A549 (cell line): ENCODE results near the gene PIP5K1A. TPM values are rescaled to one million over a fixed set of nuclear protein-coding genes. Genes with fewer than 3 reads are reported as not detected.

Experiments
- ATAC-seq, 2 experiments: fragments of 200-7000 bp in 1 of 2; fragments of >200 bp in 1 of 2; cut with Nextera tagmentation in 1 of 2; cut with Tn5 transposase in 1 of 2; 3 replicates each; pipeline versions ENCODE4 v1.8.0 to v1.9.1; 2018 to 2020; ENCODE audit warnings: mild to moderate bottlenecking in 1 of 2, moderate library complexity in 1 of 2
- CTCF ChIA-PET: fragments of 300-600 bp; sonication (Branson Sonifier 250); formaldehyde crosslinking; extraction: SDS; loops from one replicate; lab custom pipeline; 2021; ENCODE audit warnings: antibody characterized with exemption, inconsistent platforms; lab: Yijun Ruan, JAX
- POLR2A ChIA-PET: fragments of 350-600 bp; formaldehyde crosslinking; extraction: SDS; loops from one replicate; lab custom pipeline; 2021; ENCODE audit warnings: antibody characterized with exemption, inconsistent platforms; lab: Yijun Ruan, JAX
- DNase-seq, 2 experiments: peaks; one replicate each; pipeline versions ENCODE4 v3.0.0 to v3.0.0-alpha.2; 2011 to 2016; ENCODE audit warnings: low read depth in 1 of 2, low spot score in 1 of 2
- FAIRE-seq: peaks from 2 replicates; lab custom pipeline; 2011; peaks lifted over from hg19 to GRCh38; lab: Jason Lieb, UNC
- H3K27ac ChIP-seq, 2 experiments: fragments of >200 bp; sonication (Bioruptor Twin); formaldehyde crosslinking; 3 replicates each; pipeline ENCODE4 v1.5.1; 2016 to 2017
- H3K4me1 ChIP-seq: fragments of >200 bp; sonication (Bioruptor Twin); formaldehyde crosslinking; 3 replicates; pipeline ENCODE4 v1.6.1; 2016
- H3K4me2 ChIP-seq: fragments of >200 bp; sonication (Bioruptor Twin); formaldehyde crosslinking; 3 replicates; pipeline ENCODE4 v1.6.1; 2016
- H3K4me3 ChIP-seq: fragments of >200 bp; sonication (Bioruptor Twin); formaldehyde crosslinking; 3 replicates; pipeline ENCODE4 v1.5.1; 2016
- H3K9me3 ChIP-seq: fragments of >200 bp; sonication (Bioruptor Twin); formaldehyde crosslinking; 3 replicates; pipeline ENCODE4 v1.6.1; 2016
- ATOH8 ChIP-seq: fragments of 250-450 bp; sonication (Bioruptor Pico); IDR thresholded peaks from 2 replicates; pipeline ENCODE4 v1.5.0; 2020; ENCODE audit warnings: low read depth, mild to moderate bottlenecking, moderate library complexity
- CBX2 ChIP-seq: fragments of 200-600 bp; sonication (generic); IDR thresholded peaks from 2 replicates; pipeline ENCODE4 v1.6.1; 2016; ENCODE audit warnings: low read depth, mild to moderate bottlenecking, borderline replicate concordance
- CTCF ChIP-seq: fragments of >200 bp; sonication (Bioruptor Twin); formaldehyde crosslinking; IDR thresholded peaks from 3 replicates; pipeline ENCODE4 v1.5.1; 2016
- ESRRA ChIP-seq: fragments of 150-350 bp; IDR thresholded peaks from 2 replicates; pipeline ENCODE4 v1.6.1; 2014; ENCODE audit warnings: mild to moderate bottlenecking, low read length, borderline replicate concordance
- GATA3 ChIP-seq: IDR thresholded peaks from 2 replicates; pipeline ENCODE4 v1.6.1; 2012; ENCODE audit warnings: borderline replicate concordance
- HDAC2 ChIP-seq: fragments of 200-600 bp; sonication (generic); IDR thresholded peaks from 2 replicates; pipeline ENCODE4 v1.6.1; 2016
- HES2 ChIP-seq: fragments of >200 bp; sonication (Bioruptor Twin); formaldehyde crosslinking; IDR thresholded peaks from 2 replicates; pipeline ENCODE4 v1.6.1; 2016
- HOXB13 ChIP-seq: fragments of 250-450 bp; sonication (Bioruptor Pico); IDR thresholded peaks from 2 replicates; pipeline ENCODE4 v1.5.0; 2020; ENCODE audit warnings: low read depth, mild to moderate bottlenecking, moderate library complexity
- JUNB ChIP-seq: fragments of >200 bp; sonication (Bioruptor Twin); formaldehyde crosslinking; IDR thresholded peaks from 2 replicates; pipeline ENCODE4 v1.6.1; 2016
- KDM1A ChIP-seq: fragments of 200-600 bp; sonication (generic); IDR thresholded peaks from 2 replicates; pipeline ENCODE4 v1.6.1; 2016; ENCODE audit warnings: low read depth, mild to moderate bottlenecking
- MYC ChIP-seq: IDR thresholded peaks from 2 replicates; pipeline ENCODE4 v1.6.1; 2012; ENCODE audit warnings: mild to moderate bottlenecking, inconsistent platforms, low read length, improper control_type of control experiment, borderline replicate concordance
- NPAS2 ChIP-seq: fragments of 250-450 bp; sonication (Bioruptor Pico); IDR thresholded peaks from 2 replicates; pipeline ENCODE4 v1.8.0; 2022; ENCODE audit warnings: mild to moderate bottlenecking, moderate library complexity, borderline replicate concordance
- PBX3 ChIP-seq: IDR thresholded peaks from 2 replicates; pipeline ENCODE4 v1.6.1; 2012
- RARB ChIP-seq: fragments of 250-450 bp; sonication (Bioruptor Pico); IDR thresholded peaks from 2 replicates; pipeline ENCODE4 v1.8.0; 2021; ENCODE audit warnings: mild to moderate bottlenecking, moderate library complexity
- SMC3 ChIP-seq: fragments of >200 bp; sonication (Bioruptor Twin); formaldehyde crosslinking; IDR thresholded peaks from 3 replicates; pipeline ENCODE4 v1.6.1; 2018; ENCODE audit warnings: inconsistent platforms
- SREBF2 ChIP-seq: fragments of 450-650 bp; IDR thresholded peaks from 2 replicates; pipeline ENCODE4 v1.6.1; 2014; ENCODE audit warnings: mild to moderate bottlenecking, moderate library complexity
- TP53 ChIP-seq: fragments of 250-450 bp; sonication (Bioruptor Pico); IDR thresholded peaks from 2 replicates; pipeline ENCODE4 v1.5.0; 2021; ENCODE audit warnings: mild to moderate bottlenecking, moderate library complexity
- ZFP36 ChIP-seq: fragments of 450-650 bp; IDR thresholded peaks from 2 replicates; pipeline ENCODE4 v1.6.1; 2014; ENCODE audit warnings: borderline replicate concordance; ENCODE audit not compliant: partially characterized antibody
- ZSCAN20 ChIP-seq: fragments of 250-450 bp; sonication (Bioruptor Pico); IDR thresholded peaks from 2 replicates; pipeline ENCODE4 v1.8.0; 2022; ENCODE audit warnings: mild to moderate bottlenecking, moderate library complexity
- WGBS: methylation state at CpG from one replicate; pipeline ENCODE4 v1.1.6; 2017; ENCODE audit errors: missing lambda C conversion rate; 5-methylcytosine and 5-hydroxymethylcytosine counted together
- polyA plus RNA-seq, 4 experiments: library from polyadenylated mRNA; depleted of rRNA in 3 of 4; stranded (reverse); fragments of >200 nt; fragmentation: RNase III in 1 of 4; extraction: RNeasy Plus Mini Kit Qiagen cat#74134 plus additional on column Dnase treatment in 1 of 4; gene quantifications; 2 replicates in 3 of 4; 3 replicates in 1 of 4; pipeline ENCODE4 v1.2.3, GENCODE V29; 2011 to 2017

Gene PIP5K1A
- polyA plus RNA-seq, 2 of the 4 experiments (the other 2 are of a cell fraction) = 50.0 to 129 TPM

GRCh38 chr1:151175863-151176262 lies 22.5 kb upstream of the PIP5K1A start, which contains the start of gene TMOD4:
TMOD4 (minus strand) TSS chr1:151175981; CDS start chr1:151174875, 1,106 bp downstream.
- no peaks in the 10 kb centered on the region for H3K4me1 ChIP-seq
- no peaks in the 10 kb centered on the region for H3K9me3 ChIP-seq
- no peak within 1 kb of the TSS for H3K27ac ChIP-seq
- DNase-seq (peak in 1 of 2 experiments; percentile 37), ATAC-seq (peak; percentile 83 to 92), FAIRE-seq (no peak)
- whole genome bisulfite sequencing = 46% methylated on average over 4 of the region's 4 CpGs
- no peak within 1 kb of the TSS for H3K4me2 ChIP-seq
- ChIA-PET POLR2A (interaction anchor here (1.2 kb wide), 1 partner anchor 14 kb away, joined by 4 read pairs; the partner anchor contains the start of gene VPS72), CTCF (interaction anchor here (0.7 to 2.8 kb wide), 7 partner anchors 8 to 85 kb away, joined by 3 to 12 read pairs (median 5); partner anchors contain the start of gene VPS72)
- H3K4me3 ChIP-seq = no peak within 1 kb of the TSS
- no peak for TF ChIP-seq ZSCAN20 (CRISPR knock-in tag)
- TF ChIP-seq CTCF = peak; percentile 33
- TF ChIP-seq, all 56 proteins: peak for 1

GRCh38 chr1:151176514-151177045 lies 21.8 kb upstream of the PIP5K1A start:
- no peak for TF ChIP-seq PBX3
- no peak for TF ChIP-seq MYC
- TF ChIP-seq HES2 = no peak
- no peak for TF ChIP-seq GATA3
- TF ChIP-seq CTCF = no peak
- no peak for TF ChIP-seq ESRRA
- no peak for TF ChIP-seq HOXB13 (CRISPR knock-in tag)
- TF ChIP-seq JUNB = no peak
- TF ChIP-seq RARB (CRISPR knock-in tag) = no peak
- no peak for TF ChIP-seq ATOH8 (CRISPR knock-in tag)
- no peak for TF ChIP-seq TP53 (CRISPR knock-in tag)
- TF ChIP-seq SMC3 = no peak
- TF ChIP-seq HDAC2 = no peak
- TF ChIP-seq NPAS2 = no peak
- TF ChIP-seq SREBF2 = no peak
- no peak for TF ChIP-seq CBX2
- TF ChIP-seq ZFP36 = no peak
- TF ChIP-seq KDM1A = no peak
- DNase-seq = no peak
- H3K4me1 ChIP-seq = no peaks in the 10 kb centered on the region
- 94% methylated on average over 17 of the region's 17 CpGs for WGBS
- ChIA-PET CTCF (interaction anchor here (0.7 to 2.8 kb wide), 7 partner anchors 8 to 85 kb away, joined by 3 to 12 read pairs (median 5); partner anchors contain the start of gene VPS72), POLR2A (interaction anchor here (0.7 to 1.2 kb wide), 2 partner anchors 13 to 84 kb away, joined by 3 to 4 read pairs; partner anchors contain the start of gene VPS72)
- H3K4me2 ChIP-seq = no peak overlapping the region
- H3K4me3 ChIP-seq = no peak overlapping the region
- no peaks in the 10 kb centered on the region for H3K9me3 ChIP-seq
- H3K27ac ChIP-seq = no peak overlapping the region
- no peak for ATAC-seq
- FAIRE-seq = no peak
